ENCODE measurements around the gene OXT.

Gene OXT

DNA sequence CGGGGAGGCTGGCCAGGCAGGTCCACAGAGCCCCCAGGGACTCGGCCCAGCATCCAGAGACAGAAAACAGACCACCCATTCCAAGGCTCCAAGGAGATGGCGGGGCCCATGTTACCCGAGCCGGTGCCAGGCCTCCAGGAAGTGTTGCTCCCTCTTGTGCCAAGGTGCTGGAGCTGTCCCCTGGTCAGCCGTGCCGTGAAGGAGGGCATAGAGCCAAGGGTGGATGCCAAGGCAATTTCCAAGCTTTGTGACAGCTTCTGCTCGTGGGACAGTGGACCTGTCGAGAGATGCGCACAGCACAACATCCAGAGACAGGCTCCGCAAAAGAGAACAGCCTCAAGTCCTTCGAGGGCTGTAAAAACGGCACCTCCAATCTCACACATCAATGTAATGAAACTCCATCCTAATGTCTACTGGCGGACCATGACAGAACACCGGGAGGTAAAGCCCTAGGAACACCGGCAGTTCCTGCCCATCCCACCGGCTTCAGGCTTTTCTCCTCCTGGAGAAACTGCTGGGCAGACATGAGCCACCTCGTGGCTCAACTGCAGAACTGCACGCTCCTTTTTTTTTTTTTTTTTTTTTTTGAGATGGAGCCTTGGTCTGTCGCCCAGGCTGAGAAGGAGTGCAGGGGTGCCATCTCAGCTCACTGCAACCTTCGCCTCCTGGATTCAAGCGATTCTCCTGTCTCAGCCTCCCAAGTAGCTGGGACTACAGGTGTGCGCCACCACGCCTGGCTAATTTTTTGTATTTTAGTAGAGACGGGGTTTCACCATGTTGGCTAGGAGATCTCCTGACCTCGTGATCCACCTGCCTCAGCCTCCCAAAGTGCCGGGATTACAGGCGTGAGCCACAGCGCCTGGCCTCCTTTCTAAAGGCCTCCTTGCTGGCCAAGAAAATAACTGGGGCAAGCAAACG lies 44.0 kb downstream of the OXT start:
- DNase-seq: peak; percentile 42

DNA sequence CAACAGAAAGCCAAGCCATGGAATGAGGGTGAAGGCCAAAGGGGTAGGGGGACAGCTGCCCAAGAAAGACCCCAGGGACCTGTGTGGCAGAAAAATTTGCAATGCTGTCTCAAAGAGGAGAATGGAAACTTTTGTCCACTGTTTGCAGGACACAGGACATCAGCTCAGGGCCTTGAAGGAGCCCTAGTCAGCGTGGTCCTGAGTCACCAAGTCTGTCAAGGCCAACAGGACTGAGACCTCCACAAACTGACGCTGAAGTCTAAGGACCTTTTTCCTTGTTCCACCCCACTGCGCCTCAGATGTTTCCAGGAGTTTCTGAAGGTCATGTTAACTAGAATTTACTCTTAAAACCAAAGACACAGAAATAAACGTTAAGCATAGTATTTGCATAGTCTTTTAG lies 44.9 kb downstream of the OXT start:
- no peak for DNase-seq

DNA sequence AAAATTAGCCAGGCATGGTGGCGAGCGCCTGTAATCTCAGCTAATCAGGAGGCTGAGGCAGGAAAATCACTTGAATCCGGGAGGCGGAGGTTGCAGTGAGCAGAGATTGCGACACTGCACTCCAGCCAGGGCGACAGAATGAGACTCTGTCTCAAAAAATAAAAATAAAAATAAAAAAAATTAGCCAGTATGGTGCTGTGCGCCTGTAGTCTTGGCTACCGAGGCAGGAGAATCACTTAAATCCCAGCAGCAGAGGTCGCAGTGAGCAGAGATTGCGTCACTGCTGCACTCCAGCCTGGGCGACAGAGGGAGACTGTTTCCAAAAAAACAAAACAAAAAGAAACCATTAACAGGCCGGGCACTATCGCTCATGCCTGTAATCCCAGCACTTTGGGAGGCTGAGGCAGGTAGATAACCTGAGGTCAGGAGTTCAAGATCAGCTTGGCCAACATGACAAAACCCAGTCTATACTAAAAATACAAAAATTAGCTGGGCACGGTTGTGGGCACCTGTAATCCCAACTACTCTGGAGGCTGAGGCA lies 46.5 kb downstream of the OXT start:
- peak; percentile 61 for DNase-seq

DNA sequence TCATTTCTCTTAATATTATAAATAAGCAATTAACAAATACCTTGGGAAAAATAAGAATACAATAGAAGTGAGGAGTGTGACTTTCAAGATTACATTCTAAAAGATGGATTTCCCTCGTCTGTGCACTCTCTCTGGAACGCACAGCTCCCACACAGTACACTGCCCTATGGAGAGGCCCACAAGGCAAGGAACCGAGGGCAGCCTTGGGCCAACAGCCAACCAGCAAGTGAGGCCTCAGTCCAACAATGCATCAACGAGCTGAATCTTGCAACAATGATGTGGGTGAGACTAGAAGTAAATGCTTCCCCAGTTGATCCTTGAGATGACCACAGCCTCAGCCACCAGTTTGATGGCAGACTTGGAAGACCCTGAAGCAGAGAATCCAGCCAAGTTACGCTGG lies 47.6 kb downstream of the OXT start:
- no peak for DNase-seq

DNA sequence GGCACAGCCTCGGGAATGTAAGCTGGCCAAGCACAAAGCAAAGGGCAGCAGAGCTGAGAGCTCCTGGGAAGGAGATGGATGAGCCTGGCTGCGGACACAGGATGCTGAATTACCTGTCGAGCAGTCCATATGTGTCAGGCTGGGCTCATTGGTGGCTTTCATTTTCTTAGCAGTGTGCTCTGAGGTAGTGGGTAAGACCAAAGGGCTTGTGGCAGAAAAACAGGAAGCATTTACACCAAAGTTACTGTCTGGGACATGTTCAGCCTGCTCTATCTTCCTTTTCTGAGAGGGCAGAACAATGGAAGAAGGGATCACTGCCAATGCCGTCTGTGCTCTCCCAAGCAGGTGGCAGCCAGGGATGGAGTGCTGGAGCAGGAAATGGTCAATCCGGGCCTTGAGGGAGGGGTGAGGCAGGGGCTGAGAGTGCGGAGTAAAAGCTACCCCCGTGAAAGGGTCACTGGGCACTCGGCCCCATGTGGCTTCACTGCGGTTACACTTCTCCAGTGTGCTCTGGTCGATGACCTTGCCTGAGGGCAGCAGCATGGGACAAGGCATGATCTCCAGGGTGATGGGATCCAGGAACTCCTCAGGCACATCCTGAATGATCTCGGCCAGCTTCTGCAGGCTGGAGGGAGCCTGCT lies 50.0 kb downstream of the OXT start:
- DNase-seq: peak; percentile 46
